Upper lobe of left lung (tissue), 4 donors: ENCODE data around the gene PTPN12.

Source experiments
- CTCF ChIP-seq, 6 experiments: fragments of 450-650 bp in 4 of 6; fragments of 200-600 bp in 2 of 6; sonication (generic) in 2 of 6; IDR thresholded peaks; one replicate each; pipeline ENCODE4 v1.5.1; 2016 to 2019; ENCODE audit warnings: antibody characterized with exemption in 6 of 6
- EP300 ChIP-seq, 4 donors: sonication (generic); formaldehyde crosslinking; IDR thresholded peaks; one replicate each; pipeline ENCODE4 v1.5.1; 2017; ENCODE audit warnings: antibody characterized with exemption in 4 of 4, control low read depth in 2 of 4
- POLR2A ChIP-seq, 4 donors: fragments of 450-650 bp; IDR thresholded peaks; one replicate each; pipeline ENCODE4 v1.5.1; 2016 to 2017; ENCODE audit warnings: antibody characterized with exemption in 4 of 4, mild to moderate bottlenecking in 2 of 4
- POLR2AphosphoS5 ChIP-seq, 2 donors: sonication (generic); formaldehyde crosslinking; IDR thresholded peaks; one replicate each; pipeline ENCODE4 v1.5.1; 2017; ENCODE audit warnings: antibody characterized with exemption in 2 of 2

DNA sequence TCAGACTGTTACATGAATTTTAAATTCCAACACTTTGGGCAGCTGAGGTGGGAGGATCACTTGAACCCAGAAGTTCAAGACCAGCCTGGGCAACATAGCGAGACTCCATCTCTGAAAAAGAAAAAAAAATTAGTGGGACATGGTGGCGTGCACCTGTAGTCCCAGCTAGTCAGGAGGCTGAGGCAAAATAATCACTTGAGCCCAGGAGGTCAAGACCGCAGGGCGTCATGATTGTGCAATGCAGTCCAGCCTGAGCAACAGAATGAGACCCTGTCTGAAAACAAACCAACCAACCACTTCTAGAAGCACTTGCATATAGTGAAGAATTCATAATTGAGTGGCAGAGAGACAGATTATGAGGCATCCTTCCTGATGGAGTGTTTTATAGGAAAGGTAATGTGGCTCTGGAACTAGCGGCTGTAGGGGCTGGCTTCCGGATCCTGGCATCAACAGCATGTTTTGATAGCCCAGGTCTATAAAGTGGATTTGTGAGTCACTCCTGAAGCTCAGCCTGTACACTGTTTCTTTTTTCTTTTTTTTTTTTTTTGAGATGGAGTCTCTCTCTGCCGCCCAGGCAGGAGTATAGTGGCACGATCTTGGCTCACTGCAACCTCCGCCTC, 118.9 kb downstream of the PTPN12 start:
- TF ChIP-seq CTCF (IDR thresholded peaks at IDR 0.05) (no peak), POLR2A (IDR thresholded peaks at IDR 0.05) (no peak), POLR2AphosphoS5 (IDR thresholded peaks at IDR 0.05) (no peak), EP300 (IDR thresholded peaks at IDR 0.05) (no peak)
